Hematopoietic multipotent progenitor cell treated with erythropoietin and hydrocortisone succinate and interleukin-3 and kit ligand, for 6 days (in vitro differentiated cells): ENCODE results near the gene PDK4.
A peak's percentile ranks its signal among the peaks of the same experiment; 100 is the strongest.
"Not testable (repeated sequence)": the region's sequence is repeated elsewhere in the genome, so short reads cannot be mapped to it uniquely, and the experiment has no call there.

Experiments
- DNase-seq: peaks from one replicate; pipeline ENCODE4 v3.0.0-alpha.2; 2015

Gene PDK4

GRCh38 chr7:95558864-95559263, 37.5 kb downstream of the PDK4 start:
- DNase-seq, result no peak

- no peak for DNase-seq
Measured at GRCh38 chr7:95556777-95557176, 39.5 kb downstream of the PDK4 start.

GRCh38 chr7:95553939-95554338, 42.4 kb downstream of the PDK4 start:
- no peak for DNase-seq

GRCh38 chr7:95552010-95552926, 44.0 kb downstream of the PDK4 start:
- DNase-seq, result not testable (repeated sequence)

- no peak for DNase-seq
Measured at GRCh38 chr7:95550546-95550945, 45.8 kb downstream of the PDK4 start.

GRCh38 chr7:95549818-95550529, 46.3 kb downstream of the PDK4 start:
- peak; percentile 2 for DNase-seq

GRCh38 chr7:95547361-95548348, 48.7 kb downstream of the PDK4 start:
- no peak for DNase-seq

- DNase-seq, result no peak
Measured at GRCh38 chr7:95546647-95547046, 49.7 kb downstream of the PDK4 start.

- no peak for DNase-seq
Measured at GRCh38 chr7:95545673-95546072, 50.6 kb downstream of the PDK4 start.

- DNase-seq, result peak; percentile 7
Measured at GRCh38 chr7:95545007-95545615, 51.2 kb downstream of the PDK4 start.

GRCh38 chr7:95544171-95544570, 52.1 kb downstream of the PDK4 start:
- DNase-seq, result no peak

GRCh38 chr7:95543312-95543711, 53.0 kb downstream of the PDK4 start:
- no peak for DNase-seq

- DNase-seq, result no peak
Measured at GRCh38 chr7:95540366-95540765, 56.0 kb downstream of the PDK4 start.

GRCh38 chr7:95539426-95539825, 56.9 kb downstream of the PDK4 start:
- no peak for DNase-seq

- DNase-seq, result no peak
Measured at GRCh38 chr7:95537468-95537867, 58.8 kb downstream of the PDK4 start.

- DNase-seq, result no peak
Measured at GRCh38 chr7:95536656-95537311, 59.5 kb downstream of the PDK4 start.

GRCh38 chr7:95535662-95536061, 60.7 kb downstream of the PDK4 start:
- DNase-seq, result no peak

- no peak for DNase-seq
Measured at GRCh38 chr7:95534796-95535195, 61.5 kb downstream of the PDK4 start.
